Mucosa of gallbladder (tissue), 1 donor: ENCODE measurements around the gene LLGL1. TPM values are rescaled to one million over a fixed set of nuclear protein-coding genes. Genes with fewer than 3 reads are reported as not detected.

Experiments
- DNase-seq: peaks from one replicate; pipeline ENCODE4 v3.0.0-alpha.2; 2020; ENCODE audit warnings: low spot score
- total RNA-seq: library from RNA; stranded (reverse); gene quantifications from one replicate; pipeline ENCODE4 v1.2.1, GENCODE V29; 2021
- donor health status: DM: no; HTN: no; CAD: no.

LLGL1 gene
- total RNA-seq: 19.6 TPM

DNA sequence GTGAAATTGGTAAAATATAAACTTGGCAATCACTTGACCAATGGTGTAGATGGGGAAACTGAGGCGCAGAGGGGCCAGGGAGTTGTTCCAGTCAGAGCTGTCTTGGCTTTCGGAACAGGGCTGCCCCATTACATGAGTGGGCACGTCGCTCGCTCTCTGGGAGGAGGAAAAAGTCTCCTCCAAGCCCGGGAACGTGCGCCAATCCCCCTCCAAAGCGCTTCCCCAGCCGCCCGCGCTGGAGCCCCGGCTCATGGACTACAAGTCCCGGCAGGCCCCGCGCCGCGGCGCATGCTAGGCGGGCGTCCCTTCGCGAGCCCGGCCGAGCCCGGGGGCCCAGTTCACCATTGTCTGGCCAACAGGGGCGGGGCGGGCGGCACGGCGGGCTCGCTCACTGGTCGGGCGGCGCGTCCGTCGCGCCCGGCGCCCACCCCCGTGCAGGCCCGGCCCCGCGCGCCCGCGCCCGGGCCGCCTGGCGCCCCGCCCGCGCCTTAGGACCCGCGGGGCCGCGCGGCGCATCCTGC, at the start of gene LLGL1:
TSS of gene LLGL1 (plus strand) at position 515 of the 521 bp plus-strand sequence. CDS start 48 bp downstream, outside the sequence.
- peak; percentile 97 for DNase-seq

DNA sequence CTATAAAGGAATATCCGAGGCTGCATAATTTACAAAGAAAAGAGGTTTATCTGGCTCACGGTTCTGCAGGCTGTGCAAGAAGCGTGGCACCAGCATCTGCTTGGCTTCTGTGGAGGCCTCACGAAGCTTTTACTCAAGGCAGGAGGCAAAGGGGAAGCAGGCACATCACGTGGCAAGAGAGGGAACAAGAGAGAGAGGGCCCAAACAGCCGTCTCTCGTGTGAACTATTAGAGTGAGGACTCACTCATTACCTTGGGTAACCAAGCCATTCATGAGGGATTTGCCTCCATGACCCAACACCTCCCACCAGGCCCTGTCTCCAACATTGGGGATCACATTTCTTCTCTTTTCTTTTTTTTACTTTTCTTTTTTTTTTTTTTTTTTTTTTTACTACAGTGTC, 49.3 kb upstream of the LLGL1 start:
- no peak for DNase-seq

DNA sequence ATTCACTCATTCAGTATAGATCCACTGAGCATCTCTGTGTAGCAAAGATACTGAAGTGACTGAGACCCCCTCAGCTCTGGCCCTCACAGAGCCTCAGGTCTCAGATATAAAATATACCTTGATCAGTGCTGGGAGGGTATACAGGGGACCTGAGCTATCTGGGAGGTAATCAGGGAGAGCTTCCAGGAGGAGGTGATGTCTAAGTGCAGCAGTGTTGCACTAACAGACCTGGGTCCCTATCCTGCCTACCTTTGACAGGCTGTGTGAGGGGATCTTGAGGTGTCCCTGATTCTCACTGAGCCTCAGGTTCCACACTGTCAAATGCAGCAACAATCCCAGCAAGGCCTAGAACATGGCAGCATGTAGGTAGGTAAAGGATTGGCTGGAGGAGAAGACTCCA, 48.3 kb upstream of the LLGL1 start:
- DNase-seq: no peak

DNA sequence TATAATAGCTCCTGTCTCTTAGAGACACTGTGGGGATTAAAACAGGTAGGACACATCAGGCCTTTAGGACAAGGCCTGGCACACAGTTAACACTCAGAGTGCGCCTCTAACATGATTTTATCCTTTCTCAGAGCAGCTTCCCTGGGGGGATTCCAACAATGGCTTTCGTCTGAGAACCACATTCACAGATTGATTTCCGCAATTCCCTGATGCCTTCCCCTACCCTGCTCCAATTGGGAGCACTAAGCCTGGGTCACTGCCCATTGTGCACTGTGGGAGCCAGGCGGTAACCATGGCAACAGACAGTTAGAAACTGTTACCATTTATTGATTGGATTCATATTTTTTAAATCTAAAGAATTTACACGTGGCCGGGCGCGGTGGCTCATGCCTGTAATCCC, 47.7 kb upstream of the LLGL1 start:
- DNase-seq: no peak

DNA sequence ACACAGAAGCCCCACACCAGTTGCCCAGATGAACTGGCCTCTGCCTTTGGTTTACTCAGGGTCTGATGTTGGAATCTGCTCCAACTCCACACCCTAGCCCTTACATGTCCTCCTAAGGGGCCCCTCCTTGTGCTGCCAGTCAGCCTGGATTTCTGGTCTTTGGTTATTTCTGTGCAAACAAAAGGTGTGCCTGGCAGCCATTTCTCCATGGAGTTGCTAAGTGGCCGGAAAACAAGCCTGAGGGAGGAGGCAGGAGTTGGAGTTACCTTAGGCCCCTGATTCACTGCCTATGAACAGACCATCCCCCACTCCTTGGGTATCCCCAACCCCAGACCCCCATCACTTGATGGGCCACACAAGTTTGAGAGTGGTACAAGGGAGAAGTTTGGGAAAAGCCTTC, 46.2 kb upstream of the LLGL1 start:
- no peak for DNase-seq

DNA sequence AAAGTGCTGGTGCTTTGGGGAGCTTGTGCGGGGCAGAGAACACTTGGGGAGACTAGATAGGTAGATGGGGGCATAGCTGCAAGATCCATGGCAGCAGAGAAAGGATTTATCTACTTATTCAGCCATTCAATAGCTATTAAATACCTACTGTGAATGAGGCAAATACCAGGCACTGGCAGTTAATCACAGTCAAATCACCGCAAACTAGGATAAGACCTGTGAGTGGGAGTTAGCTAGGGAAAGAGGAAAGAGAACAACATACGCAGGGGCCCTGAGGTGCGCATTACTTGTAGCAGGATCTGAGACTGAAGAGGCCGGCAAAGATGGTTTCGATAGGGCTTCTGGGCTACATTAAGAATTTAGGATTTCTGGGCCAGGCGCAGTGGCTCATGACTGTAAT, 45.6 kb upstream of the LLGL1 start:
- DNase-seq: no peak

DNA sequence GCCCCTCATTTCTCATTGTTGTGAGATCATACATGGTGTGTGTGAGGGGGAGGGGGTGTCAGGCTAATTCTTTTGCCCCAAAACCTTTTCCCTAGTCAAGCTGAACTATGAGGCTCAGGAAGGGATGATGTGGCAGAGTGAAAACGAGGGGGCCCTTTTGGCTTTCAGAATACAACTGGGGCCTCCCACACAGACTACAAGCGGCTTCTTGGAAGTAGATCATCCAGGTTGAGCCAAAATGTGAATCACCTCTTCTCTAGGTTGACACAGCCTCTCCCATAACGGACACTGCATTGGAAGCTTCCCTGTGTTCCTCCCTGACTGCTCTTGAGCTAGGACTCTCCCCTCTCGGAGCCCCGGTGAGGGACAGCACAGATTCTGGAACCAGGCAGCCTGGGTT, 44.1 kb upstream of the LLGL1 start:
- no peak for DNase-seq

DNA sequence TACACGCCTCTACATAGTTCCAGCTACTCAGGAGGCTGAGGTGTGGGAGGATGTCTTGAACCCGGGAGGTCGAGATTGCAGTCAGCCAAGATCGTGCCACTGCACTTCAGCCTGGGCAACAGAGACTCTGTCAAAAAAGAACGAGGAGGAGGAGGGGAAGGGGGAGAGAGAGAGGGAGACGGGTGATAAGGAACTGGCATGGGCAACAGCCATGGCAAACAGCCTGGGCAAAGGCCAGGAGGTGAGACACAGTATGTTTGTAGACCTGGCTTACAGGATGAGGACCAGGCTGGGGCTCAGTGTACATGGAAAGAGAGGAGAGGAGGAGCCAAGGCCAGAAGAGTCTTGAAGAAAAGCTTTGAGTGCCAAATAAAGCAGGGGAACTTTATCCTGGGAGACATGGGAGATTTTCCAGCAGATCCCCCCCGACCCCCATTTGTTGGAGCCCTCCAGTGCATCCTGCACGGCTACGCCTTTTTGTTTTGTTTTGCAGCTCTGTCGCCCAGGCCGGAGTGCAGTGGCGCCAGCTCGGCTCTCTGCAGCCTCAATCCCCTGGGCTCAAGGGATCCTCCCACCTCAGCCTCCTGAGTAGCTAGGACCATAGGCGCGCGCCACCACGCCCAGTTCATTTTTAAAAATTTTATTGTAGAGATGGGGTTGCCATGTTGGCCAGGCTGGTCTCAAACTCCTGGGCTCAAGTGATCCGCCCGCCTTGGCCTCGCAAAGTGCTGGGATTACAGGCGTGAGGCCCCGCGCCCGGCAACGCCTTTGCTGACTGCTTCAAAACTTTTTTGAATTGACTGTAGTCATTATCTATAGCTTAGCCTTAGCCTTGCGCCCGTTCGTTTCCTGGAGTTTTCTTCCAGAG, 43.1 kb upstream of the LLGL1 start:
- peak; percentile 61 for DNase-seq

DNA sequence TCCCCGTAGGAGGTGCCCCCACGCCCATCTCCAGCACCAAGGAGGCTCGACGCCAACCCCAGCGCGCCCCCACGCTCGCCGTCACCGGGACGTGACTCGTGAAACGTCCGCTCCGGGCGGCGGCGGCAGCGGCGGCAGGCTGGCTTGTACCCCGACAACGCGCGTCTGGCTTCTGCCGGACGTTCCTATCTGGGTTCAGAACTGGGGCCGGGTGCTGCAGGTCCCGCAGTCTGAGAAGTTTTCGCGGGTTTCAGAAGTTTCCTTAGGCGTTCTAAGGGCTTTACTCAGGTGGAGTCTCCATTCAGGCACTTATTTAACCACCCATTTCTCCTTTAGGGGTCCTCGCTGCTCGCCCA, 42.5 kb upstream of the LLGL1 start:
- DNase-seq: peak; percentile 86

DNA sequence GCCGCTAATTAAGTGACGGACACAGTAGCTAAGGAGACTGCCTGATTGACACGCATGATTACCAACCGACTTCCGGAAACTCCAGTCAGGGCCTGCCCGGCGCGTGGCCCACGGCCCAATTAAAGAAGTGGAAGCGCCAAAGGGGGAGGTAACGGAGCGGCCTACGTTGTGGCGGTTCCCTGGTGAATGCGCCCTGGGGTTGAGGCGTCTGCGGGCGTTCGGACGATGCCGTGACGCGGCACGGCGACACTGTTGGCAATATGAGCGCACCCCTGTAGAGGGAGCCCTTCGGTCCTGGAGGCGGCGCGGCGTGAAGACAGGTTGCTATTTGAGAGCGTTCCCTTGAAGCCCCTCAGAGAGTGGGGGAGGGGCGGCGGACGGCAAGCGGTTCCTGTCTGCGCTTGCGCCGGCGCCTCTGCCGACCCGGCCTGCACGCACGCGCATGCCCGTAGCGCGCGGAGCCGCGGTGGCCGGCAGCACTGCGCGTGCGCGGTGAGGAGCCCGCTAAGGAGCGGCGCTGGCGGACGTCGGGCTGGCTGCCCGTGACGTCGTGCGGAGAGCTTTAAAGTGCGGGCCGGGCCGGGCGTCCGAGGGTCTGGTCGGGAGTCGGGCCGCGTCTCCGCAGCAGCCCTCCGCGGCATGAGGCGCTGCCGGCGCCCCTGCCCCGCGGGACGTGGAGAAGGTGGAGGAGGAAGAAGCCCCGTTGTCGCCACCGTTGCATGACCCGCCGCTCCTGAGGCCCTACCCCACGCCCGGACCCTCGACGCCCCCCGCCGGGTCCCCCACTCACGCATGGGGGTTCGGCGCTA, 41.9 kb upstream of the LLGL1 start, which contains the start of gene ALKBH5:
TSS of gene ALKBH5 (plus strand) at position 495 of the 809 bp plus-strand sequence. CDS start 416 bp downstream, outside the sequence.
- DNase-seq: peak; percentile 99

DNA sequence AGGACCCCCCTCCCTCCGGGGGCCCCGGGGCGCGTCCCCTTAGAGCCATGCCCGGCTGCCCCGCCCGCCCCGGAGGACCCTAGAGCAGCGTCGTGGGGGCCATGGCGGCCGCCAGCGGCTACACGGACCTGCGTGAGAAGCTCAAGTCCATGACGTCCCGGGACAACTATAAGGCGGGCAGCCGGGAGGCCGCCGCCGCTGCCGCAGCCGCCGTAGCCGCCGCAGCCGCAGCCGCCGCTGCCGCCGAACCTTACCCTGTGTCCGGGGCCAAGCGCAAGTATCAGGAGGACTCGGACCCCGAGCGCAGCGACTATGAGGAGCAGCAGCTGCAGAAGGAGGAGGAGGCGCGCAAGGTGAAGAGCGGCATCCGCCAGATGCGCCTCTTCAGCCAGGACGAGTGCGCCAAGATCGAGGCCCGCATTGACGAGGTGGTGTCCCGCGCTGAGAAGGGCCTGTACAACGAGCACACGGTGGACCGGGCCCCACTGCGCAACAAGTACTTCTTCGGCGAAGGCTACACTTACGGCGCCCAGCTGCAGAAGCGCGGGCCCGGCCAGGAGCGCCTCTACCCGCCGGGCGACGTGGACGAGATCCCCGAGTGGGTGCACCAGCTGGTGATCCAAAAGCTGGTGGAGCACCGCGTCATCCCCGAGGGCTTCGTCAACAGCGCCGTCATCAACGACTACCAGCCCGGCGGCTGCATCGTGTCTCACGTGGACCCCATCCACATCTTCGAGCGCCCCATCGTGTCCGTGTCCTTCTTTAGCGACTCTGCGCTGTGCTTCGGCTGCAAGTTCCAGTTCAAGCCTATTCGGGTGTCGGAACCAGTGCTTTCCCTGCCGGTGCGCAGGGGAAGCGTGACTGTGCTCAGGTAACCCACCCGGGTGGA, 41.0 kb upstream of the LLGL1 start:
- peak; percentile 56 for DNase-seq

DNA sequence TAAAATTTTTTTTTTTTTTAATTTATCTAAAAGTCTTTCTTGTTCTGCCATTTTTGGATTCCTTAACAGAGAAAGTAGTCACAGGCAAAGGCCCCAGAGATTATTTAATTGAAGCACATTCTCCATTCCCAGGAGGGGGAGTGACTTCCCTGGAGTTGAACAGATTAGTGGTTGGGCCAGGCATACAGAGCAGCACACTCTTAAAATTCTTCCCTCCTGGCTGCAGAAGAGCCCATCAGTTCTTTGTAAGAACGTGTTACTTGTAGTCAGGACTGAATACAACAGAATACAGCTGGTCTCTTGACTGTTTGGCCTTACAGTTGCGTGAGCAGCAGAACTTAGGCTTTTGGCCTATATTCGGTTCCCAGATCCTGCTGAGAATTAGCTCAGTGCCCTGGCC, 40.0 kb upstream of the LLGL1 start:
- DNase-seq: no peak

DNA sequence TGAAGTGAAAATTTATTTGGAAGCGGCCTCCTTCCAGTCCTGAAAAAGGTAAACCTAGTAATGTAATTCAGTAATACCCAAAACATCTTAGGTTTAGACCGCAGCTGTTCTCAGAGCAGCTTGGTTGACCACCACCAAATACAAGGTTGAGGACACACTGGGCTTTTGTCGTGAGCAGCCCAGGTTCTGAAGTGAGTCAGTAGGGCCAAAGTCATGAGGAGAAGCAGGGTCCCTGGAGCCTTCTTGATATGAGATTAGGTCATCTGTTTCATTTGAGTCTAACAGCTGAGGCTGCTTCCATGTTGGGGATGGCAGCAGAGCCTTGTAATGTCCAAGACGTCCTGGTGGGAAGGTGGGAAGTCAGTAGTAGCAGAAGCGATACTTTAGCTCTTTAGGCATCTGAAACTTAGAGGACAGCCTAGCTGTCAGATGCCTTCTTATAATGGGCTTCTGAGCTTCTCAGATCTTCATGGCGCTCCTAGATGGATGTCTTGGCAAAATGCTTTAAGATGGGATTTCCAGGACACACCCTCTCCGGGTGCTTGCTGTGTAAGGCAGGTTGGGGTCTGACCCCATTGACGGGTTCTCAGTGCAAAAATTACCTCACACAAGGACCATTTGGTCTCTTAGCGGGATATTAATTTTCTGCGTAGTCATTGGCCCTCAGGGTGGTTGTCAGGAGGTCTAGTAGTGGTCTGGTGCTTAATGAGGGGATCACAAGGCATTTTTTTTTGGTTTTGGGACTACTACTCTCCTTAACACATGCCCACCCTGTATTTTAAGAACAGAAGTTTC, 39.4 kb upstream of the LLGL1 start:
- no peak for DNase-seq

DNA sequence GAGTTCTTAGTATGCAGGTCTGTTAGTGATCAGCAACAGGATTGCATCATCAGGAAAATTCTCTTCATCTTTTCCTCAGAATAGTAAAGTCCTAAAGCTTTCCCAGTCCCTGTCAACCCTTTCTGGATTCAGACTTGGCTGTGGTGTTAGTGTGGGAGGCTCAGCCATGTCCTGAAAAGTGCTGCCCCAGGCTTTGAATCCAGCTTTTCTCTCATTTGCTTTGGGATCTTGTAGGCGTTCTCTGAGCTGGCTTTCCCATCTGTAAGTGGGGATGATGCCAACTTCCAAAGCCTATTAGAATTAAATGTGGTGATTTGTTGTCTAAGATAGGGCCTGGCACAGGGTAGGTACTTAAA, 38.8 kb upstream of the LLGL1 start:
- no peak for DNase-seq

DNA sequence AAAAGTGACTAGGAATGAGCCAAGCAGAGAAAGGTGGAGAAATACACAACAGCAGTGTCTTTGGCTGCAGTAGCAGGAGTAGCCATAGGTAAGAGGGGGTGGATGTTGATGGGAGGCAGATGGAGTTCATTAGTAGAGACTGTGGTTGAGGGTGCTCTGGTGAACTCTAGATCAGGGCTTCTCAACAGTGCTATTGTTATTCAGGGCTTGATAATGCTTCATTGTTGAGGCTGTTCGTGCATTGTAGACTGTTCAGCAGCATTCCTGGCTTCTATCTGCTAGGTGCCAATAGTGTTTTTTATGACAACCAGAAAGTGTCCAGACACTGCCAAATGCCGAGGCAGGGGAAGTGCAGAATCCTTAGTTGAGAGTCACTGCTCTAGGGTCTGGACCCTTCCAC, 38.2 kb upstream of the LLGL1 start:
- no peak for DNase-seq

DNA sequence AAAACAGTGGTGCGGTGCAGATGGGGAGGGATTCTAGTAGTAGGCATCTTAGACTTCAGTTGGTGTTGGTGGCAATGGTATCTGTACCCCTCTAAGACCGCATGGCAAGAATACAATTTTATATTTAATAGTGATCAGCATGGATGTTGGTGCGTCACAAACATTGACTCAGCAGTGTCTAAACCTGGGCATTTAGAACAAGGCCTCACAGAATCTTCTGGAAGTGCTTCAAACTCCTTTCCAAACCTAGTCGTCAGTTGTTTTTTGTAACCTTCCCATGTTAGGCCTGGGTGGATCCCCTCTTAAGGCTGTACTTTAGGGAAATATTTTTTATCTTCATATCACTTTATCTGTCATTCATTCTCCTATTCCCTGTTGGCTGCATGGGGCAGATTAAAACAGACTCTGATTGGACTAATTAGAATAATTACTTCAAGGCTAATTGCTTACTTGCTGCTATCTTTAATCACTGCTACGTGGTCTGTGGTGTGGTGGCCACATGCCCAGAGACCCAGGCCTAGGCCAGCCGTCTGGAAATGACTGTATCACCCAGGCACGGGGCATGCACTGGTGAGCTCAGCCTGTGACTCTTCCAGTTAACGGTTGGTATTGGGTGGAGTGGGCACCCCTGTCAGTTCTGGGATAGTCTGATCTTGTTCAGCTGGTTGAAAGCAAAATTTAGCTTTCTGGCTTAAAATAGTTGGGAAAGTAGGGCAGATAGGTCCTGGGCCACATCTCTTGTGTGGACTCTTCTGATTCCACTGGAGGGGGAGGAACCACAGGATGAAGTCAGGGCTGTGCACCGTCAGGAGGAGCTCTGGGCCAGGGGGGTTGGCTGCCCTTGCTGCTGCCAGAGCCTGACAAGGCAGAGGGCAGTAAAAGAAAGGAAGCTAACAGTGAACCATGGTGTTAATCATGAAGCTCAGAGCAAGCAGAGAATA, 37.3 kb upstream of the LLGL1 start:
- DNase-seq: no peak

DNA sequence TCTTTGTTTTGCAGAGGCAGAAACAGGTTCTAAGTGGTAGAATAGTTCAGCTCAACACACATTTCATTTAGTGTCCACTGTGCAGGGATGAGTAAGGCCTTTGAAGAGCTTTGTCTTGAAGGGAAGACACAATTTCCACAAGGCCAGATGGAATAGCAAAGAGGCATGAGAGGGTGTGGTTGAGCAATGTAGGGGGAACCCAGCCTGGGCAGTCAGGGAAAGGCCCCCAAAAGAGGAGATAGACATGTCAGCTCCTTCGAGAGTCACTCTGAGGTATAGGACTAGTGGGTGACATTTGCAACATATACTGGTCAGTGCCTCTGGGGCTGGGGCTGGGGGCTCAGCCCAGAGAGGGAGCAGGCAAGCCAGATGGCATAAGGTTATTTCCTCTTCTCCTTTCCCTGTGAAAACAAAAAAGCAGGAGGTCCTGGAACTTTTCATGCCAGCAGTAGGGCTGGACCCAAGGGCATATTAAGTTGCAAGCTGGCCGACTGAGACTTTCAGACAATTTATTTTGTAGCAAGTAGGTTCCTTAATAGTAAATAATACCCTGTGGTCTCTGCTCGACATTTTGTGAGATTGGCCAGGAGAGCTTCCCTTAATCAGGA, 34.7 kb upstream of the LLGL1 start:
- DNase-seq: no peak

DNA sequence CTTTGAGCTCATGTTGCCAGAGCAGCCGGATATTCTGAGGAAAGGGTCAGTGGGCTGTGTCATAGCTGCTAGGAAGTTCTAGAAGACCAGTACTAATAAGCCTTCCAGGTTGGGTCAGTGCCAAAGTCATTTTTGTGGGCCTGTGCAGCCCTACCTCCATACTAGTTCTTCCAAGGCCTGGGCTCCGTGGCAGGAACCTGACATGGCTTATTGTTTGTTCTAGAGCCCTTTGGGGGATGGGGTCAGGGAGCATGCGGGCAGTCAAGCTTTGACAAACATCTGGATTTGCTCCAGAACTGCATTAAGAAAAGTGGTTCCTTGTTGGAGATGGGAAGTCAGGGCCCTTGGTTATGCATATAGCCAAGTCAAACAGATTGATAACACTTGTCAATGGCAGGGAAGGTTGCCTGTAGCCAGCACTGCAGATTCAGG, 34.2 kb upstream of the LLGL1 start:
- peak; percentile 54 for DNase-seq

DNA sequence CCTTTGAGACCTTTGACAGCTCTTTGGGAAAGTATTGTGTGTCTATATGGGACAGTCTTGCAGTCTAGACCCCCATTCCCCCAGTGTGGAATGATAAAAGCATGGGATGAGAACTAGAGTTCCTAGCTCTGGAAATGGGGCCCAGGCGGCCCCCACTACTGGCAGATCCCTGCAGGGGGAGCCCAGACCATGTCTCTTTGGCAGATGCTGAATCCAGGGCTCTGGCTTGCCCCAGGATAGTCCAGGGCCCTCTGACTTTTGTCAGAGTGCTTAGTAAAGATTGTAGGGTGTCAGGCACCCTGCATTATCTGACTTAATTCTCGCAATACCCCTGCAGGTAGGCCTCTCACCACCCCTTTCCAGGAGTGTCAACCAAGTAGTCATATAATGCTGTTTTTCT, 33.5 kb upstream of the LLGL1 start:
- DNase-seq: no peak
